ENCODE data around the gene CMPK2.

CMPK2 gene

GRCh38 chr2:6838673-6839319 lies 26.9 kb downstream of the CMPK2 start:
- no peak for DNase-seq

DNA sequence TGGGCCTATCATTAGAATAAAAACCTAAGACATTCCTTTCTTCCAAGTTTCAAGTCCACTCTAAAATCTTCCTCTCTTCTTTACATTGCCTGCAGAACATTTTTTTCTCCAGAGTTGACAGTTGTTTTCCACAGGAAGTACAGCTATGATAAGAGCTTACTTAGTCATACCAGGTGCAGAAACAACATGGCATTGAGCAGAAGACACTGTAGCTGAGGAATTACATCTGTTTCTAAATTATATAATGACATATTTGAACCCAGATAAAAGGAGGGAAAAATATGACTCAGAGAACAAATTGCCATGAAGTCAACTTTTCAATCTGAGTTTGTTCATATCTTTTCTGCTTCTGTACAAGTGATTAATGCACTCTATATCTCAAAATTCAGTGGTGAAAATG lies 30.2 kb downstream of the CMPK2 start:
- DNase-seq, result no peak

DNA sequence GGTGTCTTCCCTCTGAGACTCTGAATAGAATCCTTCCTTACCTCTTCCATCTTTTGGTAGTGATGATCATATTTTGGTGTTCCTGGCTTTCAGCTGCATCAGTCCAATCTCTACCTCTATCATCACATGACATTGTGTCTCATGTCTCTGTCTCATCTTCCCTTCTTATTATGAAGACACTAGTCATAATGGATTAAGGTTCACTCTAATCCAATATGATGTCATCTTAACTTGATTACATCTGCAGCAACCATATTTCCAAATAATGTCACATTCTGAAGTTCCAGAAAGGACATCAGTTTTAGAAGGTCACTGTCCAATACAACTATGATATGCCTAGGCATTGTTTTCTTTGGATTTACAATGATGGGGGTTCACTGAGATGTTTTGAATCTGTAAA lies 31.5 kb downstream of the CMPK2 start:
- no peak for DNase-seq

GRCh38 chr2:6833300-6833604 lies 32.5 kb downstream of the CMPK2 start:
- no peak for DNase-seq

- DNase-seq, result no peak
Measured at GRCh38 chr2:6832596-6833299, 33.0 kb downstream of the CMPK2 start.

DNA sequence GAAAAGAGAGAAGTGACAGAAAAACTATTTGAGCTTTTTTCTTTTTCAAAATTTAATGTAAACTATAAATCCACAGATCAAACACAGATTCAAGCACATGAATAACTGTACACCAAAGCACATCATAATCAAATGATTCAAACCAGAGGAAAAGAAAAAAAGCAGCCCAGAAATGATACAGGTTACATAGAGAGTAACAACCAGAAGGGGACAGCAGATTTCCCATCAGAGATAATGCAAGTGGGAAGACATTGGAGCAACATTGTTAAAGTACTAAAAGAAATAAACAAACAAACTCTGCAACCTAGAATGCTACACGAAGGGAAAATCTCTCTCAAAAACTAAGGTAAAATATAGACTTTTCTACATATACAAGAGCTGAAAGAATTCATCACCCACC lies 34.5 kb downstream of the CMPK2 start:
- DNase-seq, result no peak

- DNase-seq, result peak; percentile 45
Measured at GRCh38 chr2:6828299-6828584, 37.5 kb downstream of the CMPK2 start.

DNA sequence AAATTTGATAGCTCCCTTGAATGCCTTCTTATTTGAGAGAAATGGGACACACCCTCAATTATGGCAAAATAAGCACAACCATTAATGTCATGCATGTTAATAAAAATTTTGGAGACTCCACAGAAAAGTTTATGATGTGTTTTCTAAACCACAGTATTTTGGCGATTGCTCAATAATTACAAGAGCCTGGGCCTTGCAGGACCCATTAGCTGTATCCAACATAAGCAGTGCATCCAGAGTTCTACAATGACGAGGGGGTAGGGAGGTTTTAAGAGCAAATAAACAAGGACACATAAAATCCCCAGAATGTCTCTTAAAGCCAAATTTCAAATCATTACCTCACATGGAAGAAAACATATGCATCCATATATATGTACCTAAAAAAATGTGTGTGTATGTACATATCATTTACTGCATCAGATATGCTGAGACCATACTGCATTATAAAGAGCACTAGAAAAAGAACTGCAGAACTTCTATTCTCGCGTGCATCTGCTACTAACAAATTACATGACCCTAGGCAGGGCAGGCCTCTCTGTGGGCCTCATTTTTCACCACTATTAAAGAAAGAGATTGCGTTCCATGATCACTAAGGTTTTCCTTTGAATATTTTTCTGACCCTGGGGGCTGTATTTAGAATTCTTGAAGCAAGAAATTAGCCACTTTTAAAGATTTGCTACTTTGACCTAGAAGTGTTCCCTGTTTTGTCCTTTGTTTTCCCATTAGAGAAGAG lies 38.0 kb downstream of the CMPK2 start:
- no peak for DNase-seq

GRCh38 chr2:6826081-6826913 lies 39.4 kb downstream of the CMPK2 start:
- peak; percentile 39 for DNase-seq

- DNase-seq, result peak; percentile 2
Measured at GRCh38 chr2:6824962-6825361, 40.7 kb downstream of the CMPK2 start.

DNA sequence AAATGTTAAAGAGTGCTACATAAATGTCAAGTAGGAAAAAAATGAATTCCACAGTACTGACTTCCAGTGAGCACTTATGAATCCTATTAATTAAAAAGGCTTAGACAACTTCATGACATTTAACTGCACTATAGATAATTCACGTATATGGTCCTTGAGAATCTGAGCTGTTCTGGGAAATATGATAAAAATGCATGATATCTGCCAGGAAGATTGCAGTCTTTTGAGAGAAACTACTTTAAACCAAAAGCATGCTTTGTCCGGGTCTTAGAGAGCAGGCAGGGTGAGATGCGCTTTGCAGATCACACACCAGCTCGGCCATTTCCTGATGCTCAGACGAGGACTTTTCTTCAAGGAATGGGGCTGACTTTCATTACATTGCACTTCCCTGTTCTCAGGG lies 42.6 kb downstream of the CMPK2 start:
- peak; percentile 48 for DNase-seq

DNA sequence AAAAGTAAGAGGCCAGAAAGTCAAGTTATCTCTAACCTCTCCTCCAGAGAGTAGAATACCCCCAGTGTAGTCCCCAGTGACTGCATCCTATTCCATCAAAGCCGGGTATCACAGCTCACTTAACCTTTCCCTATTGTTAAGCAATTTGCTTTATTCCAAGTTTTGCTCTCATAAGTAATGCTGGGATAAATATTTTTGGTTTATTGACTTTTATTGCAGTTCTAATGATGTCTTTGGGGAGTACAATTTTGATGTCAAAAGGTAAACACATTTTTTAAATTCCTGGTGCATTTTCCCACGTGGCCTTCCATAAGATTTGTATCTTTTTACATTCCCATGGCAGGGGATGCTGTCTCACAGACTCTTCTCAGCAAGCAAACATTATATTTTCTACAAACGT lies 43.3 kb downstream of the CMPK2 start:
- no peak for DNase-seq

GRCh38 chr2:6820903-6821584 lies 44.7 kb downstream of the CMPK2 start:
- no peak for DNase-seq

- no peak for DNase-seq
Measured at GRCh38 chr2:6820236-6820635, 45.5 kb downstream of the CMPK2 start.

GRCh38 chr2:6819668-6820067 lies 46.0 kb downstream of the CMPK2 start:
- DNase-seq, result no peak

- no peak for DNase-seq
Measured at GRCh38 chr2:6818012-6818411, 47.7 kb downstream of the CMPK2 start.

- DNase-seq, result no peak
Measured at GRCh38 chr2:6814869-6815268, 50.8 kb downstream of the CMPK2 start.

DNA sequence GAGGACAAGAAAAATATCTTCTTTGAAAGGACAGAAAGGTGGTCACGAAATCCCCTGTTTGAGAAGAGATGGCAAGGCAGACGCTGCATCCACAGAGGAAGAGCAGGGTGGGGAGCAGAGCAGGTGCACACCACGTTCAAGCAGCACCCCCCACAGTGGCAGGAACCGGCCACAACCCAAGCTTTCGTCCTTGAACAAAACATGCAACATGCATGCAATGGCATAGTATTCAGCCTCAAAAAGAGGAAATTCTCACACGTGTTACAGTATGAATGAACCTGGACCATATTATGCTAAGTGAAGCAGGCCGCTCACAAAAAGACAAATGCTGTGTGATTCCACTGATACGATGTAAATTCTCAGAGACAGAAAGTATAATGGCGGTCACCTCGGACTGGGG lies 51.4 kb downstream of the CMPK2 start:
- no peak for DNase-seq

DNA sequence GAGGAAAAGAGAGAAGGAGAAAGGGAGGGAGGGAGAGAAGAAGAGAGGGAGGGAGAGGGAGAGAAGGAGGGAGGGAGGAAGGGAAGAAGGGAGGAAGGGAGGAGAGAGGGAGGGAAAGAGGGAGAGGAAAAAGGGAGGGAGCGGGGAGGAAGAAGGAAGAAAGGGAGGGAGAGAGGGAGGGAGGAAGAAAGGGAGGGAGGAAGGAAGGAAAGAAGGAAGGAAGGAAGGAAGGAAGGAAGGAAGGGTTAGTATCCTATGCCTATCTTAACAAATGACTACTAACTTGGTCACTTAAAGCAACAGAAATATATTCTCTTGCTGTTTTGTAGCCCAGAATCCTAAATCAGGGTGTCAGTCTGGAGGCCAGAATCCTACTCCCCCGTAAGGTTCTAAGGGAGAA lies 52.1 kb downstream of the CMPK2 start:
- no peak for DNase-seq

DNA sequence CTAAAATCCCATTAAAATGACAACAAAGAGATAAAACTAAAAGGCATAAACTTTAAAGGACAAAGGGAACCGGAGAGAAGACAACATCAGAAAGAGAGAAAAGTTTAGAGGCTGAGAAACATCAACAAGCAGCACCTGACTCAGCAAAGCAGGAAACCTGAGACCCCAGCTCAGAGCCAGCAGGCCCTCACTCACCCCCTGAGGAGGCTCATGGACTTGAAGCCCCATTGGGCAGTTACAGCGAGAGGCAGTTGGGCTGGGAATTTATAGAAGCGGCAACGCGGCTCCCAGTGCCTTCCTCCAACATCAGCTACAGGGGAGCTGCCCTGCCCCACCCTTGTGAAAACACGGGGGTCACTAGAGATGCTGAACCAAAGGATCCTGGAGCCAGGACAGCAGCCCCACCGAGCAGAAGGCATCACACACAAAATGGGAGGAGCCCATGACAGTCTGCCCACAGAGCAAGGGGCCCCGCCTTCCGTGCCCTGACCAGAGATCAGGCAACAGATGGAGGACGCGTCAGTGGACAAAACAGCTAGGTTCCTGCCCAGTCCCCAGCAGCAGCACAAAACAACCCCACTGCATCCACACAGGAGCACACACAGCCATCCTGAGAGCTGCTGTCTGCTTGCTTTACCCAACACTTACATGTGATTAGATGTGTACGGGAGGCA lies 52.7 kb downstream of the CMPK2 start:
- DNase-seq, result no peak

- no peak for DNase-seq
Measured at GRCh38 chr2:6810961-6811360, 54.7 kb downstream of the CMPK2 start.

DNA sequence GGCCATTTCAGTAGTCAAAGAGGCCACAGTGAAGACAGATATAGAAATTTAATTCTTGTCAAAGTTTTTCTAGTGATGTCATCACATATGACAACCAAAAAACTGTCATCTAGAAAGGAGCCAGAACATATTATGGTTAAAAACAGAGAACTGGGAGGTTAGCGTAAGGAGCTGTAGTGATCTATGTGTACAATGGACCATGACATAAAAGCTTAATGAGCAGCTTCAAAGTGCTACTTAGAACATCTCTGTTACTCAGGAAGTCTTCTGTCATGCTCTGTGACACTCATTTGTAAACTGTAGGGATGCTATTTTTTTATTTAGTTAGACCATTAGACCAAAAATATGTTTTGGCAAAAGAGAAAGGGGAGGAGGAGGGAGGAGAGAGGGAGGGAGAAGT lies 57.3 kb downstream of the CMPK2 start:
- DNase-seq, result no peak

DNA sequence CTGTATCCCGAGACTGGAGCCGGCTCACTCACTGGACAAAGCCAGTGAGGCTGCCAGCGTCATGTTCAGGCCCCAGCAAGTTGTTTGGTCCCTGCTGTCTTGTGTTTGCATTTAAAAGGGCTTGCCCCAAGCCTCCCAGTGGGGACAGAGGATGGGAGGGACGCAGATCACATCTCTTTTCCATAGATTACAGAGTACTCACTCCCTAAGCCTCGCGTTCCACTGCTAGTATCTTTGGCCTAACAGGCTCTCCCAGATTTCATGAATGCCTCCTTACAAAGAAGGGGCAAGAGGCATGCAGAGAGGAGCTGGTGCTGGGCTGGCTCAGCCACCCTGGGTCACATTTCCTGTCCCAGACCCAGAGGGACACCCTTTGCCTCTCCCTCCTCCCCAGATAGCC lies 59.1 kb downstream of the CMPK2 start:
- DNase-seq, result no peak

All from amniotic stem cell (primary cell).